Measurements from ENCODE around the gene SOX1. TPM values are rescaled to one million over a fixed set of nuclear protein-coding genes. Genes with fewer than 3 reads are reported as not detected.

The SOX1 gene
- total and polyA plus RNA-seq, 10 donors = not detected

DNA sequence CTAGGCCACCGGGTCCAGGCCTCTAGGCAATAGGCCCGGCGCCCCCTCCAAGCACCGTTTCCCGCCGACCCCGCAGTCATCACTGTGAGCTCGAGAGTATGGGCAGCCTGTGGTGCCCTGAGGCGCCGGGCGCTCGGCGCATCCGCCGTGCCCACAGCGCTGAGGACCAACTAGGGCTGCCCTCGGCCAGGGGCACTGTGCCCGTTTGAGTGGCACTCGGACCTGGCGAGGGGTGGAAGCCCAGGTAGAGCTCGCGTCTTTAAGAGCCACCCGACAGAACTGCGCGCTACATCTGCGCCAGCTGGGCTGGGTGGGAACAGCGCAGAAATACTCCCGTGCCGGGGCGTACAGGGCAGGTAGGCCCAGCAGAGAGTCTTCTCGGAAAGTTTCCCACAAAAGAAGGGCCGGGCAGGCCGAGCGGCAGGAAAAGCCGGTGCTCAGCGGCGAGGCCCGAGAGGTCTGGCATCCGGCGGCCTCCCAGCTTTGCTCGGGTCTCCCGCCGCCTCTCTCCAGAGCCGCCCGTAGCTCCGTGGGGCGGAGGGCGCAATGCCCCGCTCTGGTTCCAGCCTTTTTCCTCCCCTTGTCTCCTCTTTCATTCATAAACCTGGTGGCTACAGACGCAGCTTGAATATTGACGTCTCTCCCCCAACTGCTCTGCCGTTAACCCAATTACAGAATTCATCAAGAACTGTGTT is 5.4 kb upstream of the SOX1 start:
- no peak for DNase-seq
- intact Hi-C loops (cut with DNase I; ENCODE audit: low total_unique reads) = no loop called here
- WGBS, 5 donors = 3 to 10% (median 4%) methylated on average over 32 to 52 of the region's 52 CpGs
- Histone ChIP-seq H3K27me3 (replicated peaks in 1 of 7) (peaks cover 17 to 100% (median 98%) of the 10 kb centered on the region in 7 donors), H3K4me1 (peaks cover 0 to 38% (median 23%) of the 10 kb centered on the region in 6 donors), H3K27ac (no peak overlapping the region), H3K9me3 (peaks cover 0 to 9% (median 0%) of the 10 kb centered on the region in 8 donors), H3K4me3 (no peak overlapping the region), H3K36me3 (no peaks in the 10 kb centered on the region)
- TF ChIP-seq POLR2A (IDR thresholded peaks at IDR 0.05) (no peak), POLR2AphosphoS5 (IDR thresholded peaks at IDR 0.05) (no peak)
- TF ChIP-seq, protein P1, sequence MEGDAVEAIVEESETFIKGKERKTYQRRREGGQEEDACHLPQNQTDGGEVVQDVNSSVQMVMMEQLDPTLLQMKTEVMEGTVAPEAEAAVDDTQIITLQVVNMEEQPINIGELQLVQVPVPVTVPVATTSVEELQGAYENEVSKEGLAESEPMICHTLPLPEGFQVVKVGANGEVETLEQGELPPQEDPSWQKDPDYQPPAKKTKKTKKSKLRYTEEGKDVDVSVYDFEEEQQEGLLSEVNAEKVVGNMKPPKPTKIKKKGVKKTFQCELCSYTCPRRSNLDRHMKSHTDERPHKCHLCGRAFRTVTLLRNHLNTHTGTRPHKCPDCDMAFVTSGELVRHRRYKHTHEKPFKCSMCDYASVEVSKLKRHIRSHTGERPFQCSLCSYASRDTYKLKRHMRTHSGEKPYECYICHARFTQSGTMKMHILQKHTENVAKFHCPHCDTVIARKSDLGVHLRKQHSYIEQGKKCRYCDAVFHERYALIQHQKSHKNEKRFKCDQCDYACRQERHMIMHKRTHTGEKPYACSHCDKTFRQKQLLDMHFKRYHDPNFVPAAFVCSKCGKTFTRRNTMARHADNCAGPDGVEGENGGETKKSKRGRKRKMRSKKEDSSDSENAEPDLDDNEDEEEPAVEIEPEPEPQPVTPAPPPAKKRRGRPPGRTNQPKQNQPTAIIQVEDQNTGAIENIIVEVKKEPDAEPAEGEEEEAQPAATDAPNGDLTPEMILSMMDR (IDR thresholded peaks at IDR 0.05 in 8 of 11, conservative IDR thresholded peaks at IDR 0.05 in 3 of 11) = no peak

DNA sequence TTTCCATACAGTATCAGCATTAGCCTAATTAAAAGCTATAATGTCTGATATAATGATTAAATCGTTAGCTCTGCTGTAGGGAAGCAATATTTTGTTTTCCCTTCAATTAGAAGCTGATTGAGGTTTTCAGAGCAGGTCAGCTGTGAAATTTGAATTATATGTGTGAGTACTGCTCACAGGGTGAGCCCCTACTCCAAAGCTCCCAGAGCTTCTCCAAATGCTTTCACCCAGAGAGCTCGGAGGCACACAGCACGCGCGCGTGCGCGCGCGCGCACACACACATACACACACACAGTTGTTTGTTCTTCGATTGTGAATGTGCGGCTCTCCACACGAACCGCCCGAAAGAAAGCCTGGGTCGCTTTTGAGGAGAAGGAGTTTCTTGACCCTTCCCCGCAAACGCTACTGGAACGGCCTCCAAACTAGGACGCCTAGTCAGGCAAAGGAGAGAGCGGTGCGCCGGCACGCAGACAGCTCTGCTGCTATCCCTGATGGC is 4.8 kb upstream of the SOX1 start:
- WGBS, 5 donors = 11 to 14% (median 11%) methylated on average over 25 of the region's 25 CpGs
- no peak overlapping the region for H3K4me3 ChIP-seq
- H3K9me3 ChIP-seq = peaks cover 0 to 9% (median 0%) of the 10 kb centered on the region in 8 donors
- DNase-seq = no peak
- intact Hi-C loops (cut with DNase I; ENCODE audit: low total_unique reads) = no loop called here
- H3K4me1 ChIP-seq = peaks cover 2 to 37% (median 19%) of the 10 kb centered on the region in 6 donors
- no peak overlapping the region for H3K27ac ChIP-seq
- no peaks in the 10 kb centered on the region for H3K36me3 ChIP-seq
- H3K27me3 ChIP-seq (replicated peaks in 1 of 7) = peaks cover 14 to 100% (median 98%) of the 10 kb centered on the region in 7 donors
- no peak for TF ChIP-seq POLR2A (IDR thresholded peaks at IDR 0.05)
- no peak for TF ChIP-seq POLR2AphosphoS5 (IDR thresholded peaks at IDR 0.05)
- TF ChIP-seq, protein P1 (IDR thresholded peaks at IDR 0.05 in 8 of 11, conservative IDR thresholded peaks at IDR 0.05 in 3 of 11) = no peak

DNA sequence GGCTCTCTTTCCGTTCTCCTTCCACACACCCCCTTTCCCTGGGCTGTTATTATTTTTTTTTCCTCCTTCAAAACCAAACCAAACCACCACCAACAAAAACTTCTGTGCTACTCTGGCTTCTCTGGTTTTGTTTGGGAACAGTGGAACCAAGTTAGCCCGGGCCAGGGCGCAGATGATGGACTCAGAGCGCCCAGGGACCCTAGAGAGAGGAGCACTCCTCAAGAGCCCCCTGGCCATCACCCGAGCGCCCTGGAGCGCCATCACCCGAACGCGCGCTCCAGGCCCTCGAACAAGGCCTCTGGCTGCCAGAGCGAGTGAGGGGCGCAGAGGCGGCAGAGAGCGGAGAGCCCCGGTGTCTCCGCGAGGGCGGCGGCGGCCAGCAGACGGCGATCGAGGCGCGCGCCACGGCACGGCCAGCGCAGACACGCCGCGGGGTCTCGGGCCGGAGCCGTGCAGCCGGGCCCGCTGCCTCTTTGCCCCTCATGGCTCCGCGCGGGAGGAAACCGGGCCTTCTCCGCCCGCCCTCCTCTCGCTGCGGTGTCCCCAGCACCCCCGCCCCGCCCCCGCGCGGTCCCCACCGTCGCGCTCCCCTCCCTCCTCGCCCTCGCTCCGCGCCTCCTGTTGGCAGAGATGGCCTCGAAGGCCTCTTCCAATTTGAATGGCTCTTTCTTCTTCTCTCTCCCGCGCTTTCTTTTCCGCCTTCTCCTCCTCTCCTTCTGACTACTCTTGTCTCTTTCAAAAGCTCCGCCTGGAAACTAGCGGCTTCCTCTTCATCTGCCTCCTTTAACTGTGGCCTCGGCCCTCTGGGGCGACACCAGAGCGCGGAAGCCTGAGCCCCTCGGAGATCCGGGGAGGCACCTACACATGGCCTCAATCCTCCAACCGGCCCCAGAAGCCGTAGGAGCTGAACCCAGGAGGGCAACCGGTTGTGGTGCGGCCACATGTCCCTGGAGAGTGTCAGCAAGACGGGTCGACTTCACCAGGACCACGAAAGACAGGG is 4.1 kb upstream of the SOX1 start:
- WGBS, 5 donors = 4 to 9% (median 5%) methylated on average over 33 to 78 of the region's 78 CpGs
- peaks cover 14 to 100% (median 94%) of the 10 kb centered on the region in 7 donors for H3K27me3 ChIP-seq (replicated peaks in 1 of 7)
- TF ChIP-seq, protein P1 (IDR thresholded peaks at IDR 0.05 in 8 of 11, conservative IDR thresholded peaks at IDR 0.05 in 3 of 11) = no peak
- TF ChIP-seq POLR2AphosphoS5 (IDR thresholded peaks at IDR 0.05) = no peak
- intact Hi-C loops (cut with DNase I; ENCODE audit: low total_unique reads) = no loop called here
- no peak overlapping the region for H3K27ac ChIP-seq
- peak overlapping the region in 1 of 8 donors; percentile 24 for H3K4me3 ChIP-seq
- peaks cover 4 to 32% (median 16%) of the 10 kb centered on the region in 6 donors for H3K4me1 ChIP-seq
- peak; percentile 55 for DNase-seq
- no peaks in the 10 kb centered on the region for H3K36me3 ChIP-seq
- H3K9me3 ChIP-seq = peaks cover 0 to 3% (median 0%) of the 10 kb centered on the region in 8 donors
